HepG2 (cell line): Measurements from ENCODE around the gene RCE1. TPM values are rescaled to one million over a fixed set of nuclear protein-coding genes. Genes with fewer than 3 reads are reported as not detected.

Experiments used
- polyA plus RNA-seq, 8 experiments: library from polyadenylated mRNA; depleted of rRNA in 3 of 8; stranded (reverse) in 7 of 8; unstranded in 1 of 8; fragments of >200 nt; fragmentation: Illumina TruSeq in 4 of 8; extraction: Trizol in 4 of 8; gene quantifications; 2 replicates each; pipeline versions ENCODE4 v1.2.1 to v1.2.3, GENCODE V29; 2011 to 2016; ENCODE audit warnings: low read depth in 4 of 8, missing spikeins in 1 of 8, mixed read lengths in 1 of 8; ENCODE audit not compliant: insufficient read depth in 1 of 8
- total RNA-seq, 5 experiments: library from RNA; depleted of rRNA; stranded (reverse); fragments of >200 nt; fragmentation: Illumina TruSeq; extraction: Trizol; gene quantifications; 2 replicates each; pipeline ENCODE4 v1.2.3, GENCODE V29; 2016; ENCODE audit warnings: low read depth in 1 of 5

The RCE1 gene
- total and polyA plus RNA-seq, 2 of the 13 experiments (the other 11 are each of a cell fraction or from before 2014, with no cell fraction given): 22.2 to 22.4 TPM

Other genes with a start within 250 kb of the RCE1 start
- gene RBM14, start 226.8 kb upstream of the RCE1 start, total RNA-seq (2016; rRNA removed; fragmentation: Illumina TruSeq; extraction: Trizol): 41.7 and 44.1 TPM in 2 replicates
- gene RBM14, start 226.8 kb upstream of the RCE1 start, polyA plus RNA-seq (2011; rRNA removed): 12.7 and 14.6 TPM in 2 replicates
- gene RBM4, start 204.7 kb upstream of the RCE1 start, total RNA-seq (2016; rRNA removed; fragmentation: Illumina TruSeq; extraction: Trizol): 136 and 138 TPM in 2 replicates
- 123 and 126 TPM in 2 replicates for gene RBM4, start 204.7 kb upstream of the RCE1 start, polyA plus RNA-seq (2011; rRNA removed)
- 25.6 and 25.8 TPM in 2 replicates for gene RBM4B, start 165.6 kb upstream of the RCE1 start, total RNA-seq (2016; rRNA removed; fragmentation: Illumina TruSeq; extraction: Trizol)
- gene RBM4B, start 165.6 kb upstream of the RCE1 start, polyA plus RNA-seq (2011; rRNA removed): 32.4 and 33.5 TPM in 2 replicates
- 1.2 and 4.0 TPM in 2 replicates for gene SPTBN2, start 114.2 kb upstream of the RCE1 start, total RNA-seq (2016; rRNA removed; fragmentation: Illumina TruSeq; extraction: Trizol)
- 0.65 and 2.0 TPM in 2 replicates for gene SPTBN2, start 114.2 kb upstream of the RCE1 start, polyA plus RNA-seq (2011; rRNA removed)
- gene LRFN4, start 13.6 kb downstream of the RCE1 start, total RNA-seq (2016; rRNA removed; fragmentation: Illumina TruSeq; extraction: Trizol): 4.4 and 6.8 TPM in 2 replicates
- 1.3 and 2.4 TPM in 2 replicates for gene LRFN4, start 13.6 kb downstream of the RCE1 start, polyA plus RNA-seq (2011; rRNA removed)
- 32.6 and 39.0 TPM in 2 replicates for gene PC, start 114.9 kb downstream of the RCE1 start, total RNA-seq (2016; rRNA removed; fragmentation: Illumina TruSeq; extraction: Trizol)
- gene PC, start 114.9 kb downstream of the RCE1 start, polyA plus RNA-seq (2011; rRNA removed): 27.2 and 29.0 TPM in 2 replicates
- gene C11orf86, start 131.9 kb downstream of the RCE1 start, total RNA-seq (2016; rRNA removed; fragmentation: Illumina TruSeq; extraction: Trizol): 0.11 and 0.17 TPM in 2 replicates
- gene C11orf86, start 131.9 kb downstream of the RCE1 start, polyA plus RNA-seq (2011; rRNA removed): 0.10 and 0.18 TPM in 2 replicates
- gene SYT12, start 179.7 kb downstream of the RCE1 start, total RNA-seq (2016; rRNA removed; fragmentation: Illumina TruSeq; extraction: Trizol): 0.02 TPM in 1 of 2 replicates, not detected in the other
- 0.01 and 0.07 TPM in 2 replicates for gene SYT12, start 179.7 kb downstream of the RCE1 start, polyA plus RNA-seq (2011; rRNA removed)
- 0.27 and 0.29 TPM in 2 replicates for gene RHOD, start 213.4 kb downstream of the RCE1 start, total RNA-seq (2016; rRNA removed; fragmentation: Illumina TruSeq; extraction: Trizol)
- 0.98 and 1.7 TPM in 2 replicates for gene RHOD, start 213.4 kb downstream of the RCE1 start, polyA plus RNA-seq (2011; rRNA removed)